ENCODE results near the gene SNAP47.

Gene SNAP47

GRCh38 chr1:227786673-227787512 is 51.7 kb downstream of the SNAP47 start:
- no peak for DNase-seq

- peak; percentile 95 to 96 for DNase-seq
Observed at GRCh38 chr1:227787513-227788270, 52.5 kb downstream of the SNAP47 start.

- DNase-seq: no peak
Observed at GRCh38 chr1:227788271-227789083, 53.2 kb downstream of the SNAP47 start.

- no peak for DNase-seq
Observed at GRCh38 chr1:227789084-227790033, 54.1 kb downstream of the SNAP47 start.

GRCh38 chr1:227790034-227790400 is 54.8 kb downstream of the SNAP47 start:
- no peak for DNase-seq

- no peak for DNase-seq
Observed at GRCh38 chr1:227790868-227791267, 55.6 kb downstream of the SNAP47 start.

- DNase-seq: no peak
Observed at GRCh38 chr1:227791425-227792143, 56.3 kb downstream of the SNAP47 start.

- no peak for DNase-seq
Observed at GRCh38 chr1:227792216-227793078, 57.2 kb downstream of the SNAP47 start.

- DNase-seq: no peak
Observed at GRCh38 chr1:227793079-227793947, 58.1 kb downstream of the SNAP47 start.

- DNase-seq: no peak
Observed at GRCh38 chr1:227793948-227794816, 58.9 kb downstream of the SNAP47 start.

- no peak for DNase-seq
Observed at GRCh38 chr1:227794817-227795192, 59.6 kb downstream of the SNAP47 start.

- no peak for DNase-seq
Observed at GRCh38 chr1:227795732-227796131, 60.5 kb downstream of the SNAP47 start.

- DNase-seq: no peak
Observed at GRCh38 chr1:227796359-227796915, 61.2 kb downstream of the SNAP47 start.

GRCh38 chr1:227797144-227797543 is 61.9 kb downstream of the SNAP47 start:
- DNase-seq: no peak

- no peak for DNase-seq
Observed at GRCh38 chr1:227797625-227798024, 62.4 kb downstream of the SNAP47 start.

GRCh38 chr1:227798078-227798802 is 63.0 kb downstream of the SNAP47 start:
- DNase-seq: no peak

GRCh38 chr1:227799756-227800155 is 64.5 kb downstream of the SNAP47 start:
- DNase-seq: no peak

Data from activated CD4-positive, alpha-beta T cell treated with anti-CD3 and anti-CD28 coated beads, Interleukin-2, amount 50 U/mL, for 4 hours (primary cell).